Activated T-cell treated with anti-CD3 and anti-CD28 coated beads, Interleukin-2, amount 50 U/mL, for 4 hours (primary cell): ENCODE measurements around the gene BCL2L14. TPM values are rescaled to one million over a fixed set of nuclear protein-coding genes. Genes with fewer than 3 reads are reported as not detected.

Experiments
- ATAC-seq, 2 donors: fragments of 200-7000 bp; cut with Tn5 transposase; one replicate each; pipeline ENCODE4 v1.10.0; 2021
- DNase-seq: peaks from one replicate; pipeline ENCODE4 v3.0.0-alpha.2; 2020
- H3K27me3 Mint-ChIP-seq: one replicate; pipeline ENCODE4 v1.8.0; 2021; ENCODE audit warnings: low read depth, mixed read lengths
- H3K36me3 Mint-ChIP-seq: one replicate; pipeline ENCODE4 v1.8.0; 2022; ENCODE audit warnings: mixed read lengths; ENCODE audit not compliant: insufficient read depth
- H3K4me1 Mint-ChIP-seq: one replicate; pipeline ENCODE4 v1.8.0; 2021; ENCODE audit warnings: low read depth, mixed read lengths
- H3K4me3 Mint-ChIP-seq: one replicate; pipeline ENCODE4 v1.8.0; 2021; ENCODE audit warnings: mild to moderate bottlenecking, moderate library complexity, mixed read lengths
- H3K9me3 Mint-ChIP-seq: one replicate; pipeline ENCODE4 v1.8.0; 2021; ENCODE audit warnings: mixed read lengths
- total RNA-seq, 3 donors: library from RNA; stranded (reverse); gene quantifications; one replicate each; pipeline ENCODE4 v1.2.1, GENCODE V29; 2021

Gene BCL2L14
- total RNA-seq, 3 donors from 2014 or later: 1.1 to 2.5 (median 1.9) TPM

- Mint-ChIP-seq H3K4me1 (no peaks in the 10 kb centered on the region), H3K36me3 (no peaks in the 10 kb centered on the region), H3K4me3 (no peak overlapping the region), H3K9me3 (no peaks in the 10 kb centered on the region), H3K27me3 (no peaks in the 10 kb centered on the region)
- ATAC-seq (no peak), DNase-seq (no peak)
These were observed 12.9 kb downstream of the BCL2L14 start for GRCh38 chr12:12083688-12084087.

- no peaks in the 10 kb centered on the region for H3K9me3 Mint-ChIP-seq
- H3K4me1 Mint-ChIP-seq: no peaks in the 10 kb centered on the region
- no peaks in the 10 kb centered on the region for H3K36me3 Mint-ChIP-seq
- H3K27me3 Mint-ChIP-seq: no peaks in the 10 kb centered on the region
- DNase-seq (no peak), ATAC-seq (no peak)
- H3K4me3 Mint-ChIP-seq: no peak overlapping the region
These were observed 15.6 kb downstream of the BCL2L14 start for GRCh38 chr12:12086362-12086761.

- ATAC-seq (no peak), DNase-seq (no peak)
- Mint-ChIP-seq H3K4me3 (no peak overlapping the region), H3K4me1 (no peaks in the 10 kb centered on the region), H3K36me3 (no peaks in the 10 kb centered on the region), H3K9me3 (no peaks in the 10 kb centered on the region), H3K27me3 (no peaks in the 10 kb centered on the region)
These were observed 16.4 kb downstream of the BCL2L14 start for GRCh38 chr12:12086973-12087692.

- Mint-ChIP-seq H3K4me3 (no peak overlapping the region), H3K27me3 (no peaks in the 10 kb centered on the region), H3K4me1 (no peaks in the 10 kb centered on the region), H3K36me3 (no peaks in the 10 kb centered on the region), H3K9me3 (no peaks in the 10 kb centered on the region)
- no peak for DNase-seq
- no peak for ATAC-seq
These were observed 16.9 kb downstream of the BCL2L14 start for GRCh38 chr12:12087693-12088034.

GRCh38 chr12:12088147-12088546, 17.4 kb downstream of the BCL2L14 start:
- no peaks in the 10 kb centered on the region for H3K36me3 Mint-ChIP-seq
- H3K4me1 Mint-ChIP-seq: no peaks in the 10 kb centered on the region
- ATAC-seq (no peak), DNase-seq (no peak)
- H3K4me3 Mint-ChIP-seq: no peak overlapping the region
- H3K9me3 Mint-ChIP-seq: no peaks in the 10 kb centered on the region
- H3K27me3 Mint-ChIP-seq: no peaks in the 10 kb centered on the region

GRCh38 chr12:12088761-12089160, 18.0 kb downstream of the BCL2L14 start:
- Mint-ChIP-seq H3K27me3 (no peaks in the 10 kb centered on the region), H3K4me3 (no peak overlapping the region), H3K36me3 (no peaks in the 10 kb centered on the region), H3K4me1 (no peaks in the 10 kb centered on the region), H3K9me3 (no peaks in the 10 kb centered on the region)
- DNase-seq (no peak), ATAC-seq (no peak)

- Mint-ChIP-seq H3K36me3 (no peaks in the 10 kb centered on the region), H3K4me1 (no peaks in the 10 kb centered on the region), H3K4me3 (no peak overlapping the region), H3K9me3 (no peaks in the 10 kb centered on the region), H3K27me3 (no peaks in the 10 kb centered on the region)
- no peak for DNase-seq
- ATAC-seq: no peak
These were observed 20.3 kb downstream of the BCL2L14 start for GRCh38 chr12:12091071-12091470.

GRCh38 chr12:12091977-12092663, 21.4 kb downstream of the BCL2L14 start:
- no peak for DNase-seq
- Mint-ChIP-seq H3K4me3 (no peak overlapping the region), H3K4me1 (no peaks in the 10 kb centered on the region), H3K27me3 (no peaks in the 10 kb centered on the region), H3K36me3 (no peaks in the 10 kb centered on the region), H3K9me3 (no peaks in the 10 kb centered on the region)
- no peak for ATAC-seq

GRCh38 chr12:12094481-12094880, 23.7 kb downstream of the BCL2L14 start:
- H3K36me3 Mint-ChIP-seq: no peaks in the 10 kb centered on the region
- DNase-seq: no peak
- ATAC-seq: no peak
- H3K4me1 Mint-ChIP-seq: no peaks in the 10 kb centered on the region
- H3K27me3 Mint-ChIP-seq: no peaks in the 10 kb centered on the region
- H3K4me3 Mint-ChIP-seq: no peak overlapping the region
- no peaks in the 10 kb centered on the region for H3K9me3 Mint-ChIP-seq

GRCh38 chr12:12095021-12095420, 24.3 kb downstream of the BCL2L14 start:
- no peak for ATAC-seq
- Mint-ChIP-seq H3K4me3 (no peak overlapping the region), H3K27me3 (no peaks in the 10 kb centered on the region), H3K9me3 (no peaks in the 10 kb centered on the region), H3K4me1 (no peaks in the 10 kb centered on the region), H3K36me3 (no peaks in the 10 kb centered on the region)
- no peak for DNase-seq

- Mint-ChIP-seq H3K4me1 (no peaks in the 10 kb centered on the region), H3K36me3 (peaks cover 1% of the 10 kb centered on the region), H3K27me3 (no peaks in the 10 kb centered on the region), H3K4me3 (no peak overlapping the region), H3K9me3 (peaks cover under 1% of the 10 kb centered on the region)
- ATAC-seq (no peak), DNase-seq (no peak)
These were observed 27.4 kb downstream of the BCL2L14 start for GRCh38 chr12:12097891-12098690.

GRCh38 chr12:12098691-12099015, 27.9 kb downstream of the BCL2L14 start:
- Mint-ChIP-seq H3K27me3 (peaks cover 3% of the 10 kb centered on the region), H3K4me3 (no peak overlapping the region), H3K4me1 (no peaks in the 10 kb centered on the region), H3K9me3 (peaks cover 4% of the 10 kb centered on the region), H3K36me3 (peaks cover 1% of the 10 kb centered on the region)
- ATAC-seq (no peak), DNase-seq (no peak)

GRCh38 chr12:12099102-12099501, 28.4 kb downstream of the BCL2L14 start:
- Mint-ChIP-seq H3K36me3 (peaks cover 1% of the 10 kb centered on the region), H3K27me3 (peaks cover 3% of the 10 kb centered on the region), H3K4me3 (no peak overlapping the region), H3K4me1 (no peaks in the 10 kb centered on the region), H3K9me3 (peaks cover 5% of the 10 kb centered on the region)
- no peak for DNase-seq
- ATAC-seq: no peak

GRCh38 chr12:12107678-12108077, 36.9 kb downstream of the BCL2L14 start:
- peaks cover 29% of the 10 kb centered on the region for H3K9me3 Mint-ChIP-seq
- H3K36me3 Mint-ChIP-seq: peaks cover 1% of the 10 kb centered on the region
- no peak overlapping the region for H3K4me3 Mint-ChIP-seq
- peaks cover 3% of the 10 kb centered on the region for H3K27me3 Mint-ChIP-seq
- ATAC-seq (no peak), DNase-seq (no peak)
- no peaks in the 10 kb centered on the region for H3K4me1 Mint-ChIP-seq
